Measurements from ENCODE around the gene ARHGAP42.
"Not testable (repeated sequence)": the region's sequence is repeated elsewhere in the genome, so short reads cannot be mapped to it uniquely, and the experiment has no call there.

ARHGAP42 gene

DNA sequence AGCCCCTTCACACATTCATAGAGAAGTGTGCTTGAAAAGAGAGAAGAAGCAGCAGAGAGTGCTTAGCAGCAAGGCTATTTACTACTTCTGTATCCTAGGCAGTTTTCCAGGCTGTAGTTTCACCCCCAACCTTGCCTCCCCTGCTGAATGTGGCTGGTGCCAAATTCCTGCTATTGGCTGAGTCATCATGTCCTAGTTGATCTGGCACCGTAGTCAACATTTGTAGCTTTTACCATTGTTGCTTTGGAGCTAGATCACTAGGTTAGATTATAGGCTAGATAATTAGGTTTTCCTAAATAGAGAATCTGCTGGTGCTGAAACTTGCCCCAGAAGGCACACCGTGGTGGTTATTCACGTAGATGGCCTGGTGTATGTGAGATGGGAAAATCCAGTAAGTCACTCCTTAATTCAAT lies 32.7 kb downstream of the ARHGAP42 start:
- no peak for DNase-seq (ENCODE audit: low read depth)

DNA sequence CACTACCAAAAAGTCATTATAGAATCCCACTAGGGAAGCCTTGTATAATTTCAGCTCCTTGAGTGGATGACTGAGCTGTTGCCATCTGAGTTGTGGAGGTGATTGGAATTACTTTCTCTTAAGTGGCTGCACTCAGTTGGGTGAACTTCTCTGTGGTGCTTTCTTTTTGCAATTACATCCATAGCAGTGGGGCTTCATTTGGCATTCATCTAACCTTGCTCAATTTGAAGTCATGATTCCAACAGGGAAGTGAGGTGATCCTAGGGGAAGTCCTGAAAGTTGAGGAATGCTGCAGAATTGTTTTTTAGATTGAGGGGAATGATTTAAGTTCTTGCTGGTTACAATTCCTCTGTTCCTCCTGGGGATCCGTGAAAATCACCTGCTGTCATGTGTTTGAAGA lies 39.6 kb downstream of the ARHGAP42 start:
- no peak for DNase-seq (ENCODE audit: low read depth)

DNA sequence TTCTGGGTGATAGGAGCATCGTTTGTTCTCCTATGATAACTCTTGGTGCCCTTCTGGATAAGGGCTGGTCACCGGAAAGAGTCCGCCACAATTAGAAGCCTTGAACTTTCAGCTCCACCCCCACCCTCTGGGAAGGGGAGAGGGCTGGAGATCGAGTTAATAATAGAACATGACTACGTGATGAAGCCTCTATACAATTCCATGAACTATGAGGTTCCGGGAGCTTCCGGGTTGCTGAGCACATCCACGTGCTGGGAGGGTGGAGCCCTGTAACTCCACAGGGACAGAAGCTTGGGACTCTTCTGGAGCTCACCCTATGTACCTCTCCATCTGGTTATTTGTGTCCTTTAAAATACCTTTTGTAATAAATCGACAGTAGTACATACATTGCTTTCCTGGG lies 40.3 kb downstream of the ARHGAP42 start:
- no peak for DNase-seq (ENCODE audit: low read depth)

GRCh38 chr11:100730266-100730665 lies 43.2 kb downstream of the ARHGAP42 start:
- no peak for DNase-seq (ENCODE audit: low read depth)

DNA sequence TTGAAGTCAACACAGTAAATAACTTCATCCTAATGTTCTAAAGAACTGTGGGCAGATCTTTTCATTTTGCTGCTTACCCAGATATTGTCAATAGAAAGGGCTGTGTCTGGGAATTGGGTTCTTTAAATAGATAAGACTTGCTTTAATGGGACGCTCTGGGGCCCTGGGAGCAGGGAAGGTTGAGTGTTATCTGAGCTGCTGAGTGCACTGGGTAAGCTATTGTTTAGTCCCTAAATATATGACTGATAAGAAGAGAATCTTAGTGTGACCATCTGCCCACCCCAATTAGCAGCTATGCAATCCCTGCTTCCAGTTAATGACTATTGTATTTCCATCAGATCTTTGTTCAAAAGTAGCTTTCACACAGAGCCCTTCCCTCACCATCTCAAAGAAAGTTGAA lies 44.4 kb downstream of the ARHGAP42 start:
- DNase-seq (ENCODE audit: low read depth) = no peak

DNA sequence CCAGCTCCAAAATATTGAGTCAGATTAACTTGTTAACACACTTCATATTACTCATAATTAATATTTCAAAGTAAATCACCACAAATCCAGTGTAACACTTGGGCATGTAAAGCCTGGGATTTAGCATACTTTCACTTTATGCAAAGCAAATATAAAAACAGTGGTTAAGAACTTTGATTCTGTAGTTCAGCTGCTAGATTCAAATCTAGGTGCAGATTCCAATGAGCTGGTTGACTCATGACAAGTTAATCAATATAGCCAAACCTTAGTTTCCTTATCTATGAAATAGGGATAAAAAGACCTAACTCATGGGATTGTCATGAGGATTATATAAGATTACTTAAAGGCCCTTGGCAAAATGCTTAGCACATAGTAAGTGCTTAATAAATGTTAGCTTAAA lies 45.9 kb downstream of the ARHGAP42 start:
- DNase-seq (ENCODE audit: low read depth) = no peak

- no peak for DNase-seq (ENCODE audit: low read depth)
Measured at GRCh38 chr11:100734743-100735527, 47.8 kb downstream of the ARHGAP42 start.

GRCh38 chr11:100735949-100736675 lies 49.0 kb downstream of the ARHGAP42 start:
- DNase-seq (ENCODE audit: low read depth) = no peak

GRCh38 chr11:100738701-100739270 lies 51.7 kb downstream of the ARHGAP42 start:
- no peak for DNase-seq (ENCODE audit: low read depth)

DNA sequence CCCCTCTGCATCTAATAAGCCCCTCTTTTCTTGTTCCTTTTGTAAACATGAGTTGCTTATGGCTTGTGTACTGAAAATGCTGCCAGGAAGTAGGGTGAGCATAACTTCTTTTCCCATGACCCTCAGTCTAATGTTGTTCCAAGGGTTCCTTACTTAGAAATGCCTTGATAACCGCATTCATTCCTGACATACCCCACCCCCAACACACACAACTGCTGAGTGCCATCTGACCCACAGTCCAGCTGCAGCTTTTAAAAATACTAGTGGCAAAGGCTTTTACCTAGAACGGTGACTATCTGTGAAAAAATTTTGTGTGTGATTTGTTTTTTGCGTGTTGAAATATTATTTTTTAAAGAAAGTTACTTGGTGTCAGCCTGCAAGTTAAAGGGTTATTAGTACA lies 52.6 kb downstream of the ARHGAP42 start:
- DNase-seq (ENCODE audit: low read depth) = no peak

DNA sequence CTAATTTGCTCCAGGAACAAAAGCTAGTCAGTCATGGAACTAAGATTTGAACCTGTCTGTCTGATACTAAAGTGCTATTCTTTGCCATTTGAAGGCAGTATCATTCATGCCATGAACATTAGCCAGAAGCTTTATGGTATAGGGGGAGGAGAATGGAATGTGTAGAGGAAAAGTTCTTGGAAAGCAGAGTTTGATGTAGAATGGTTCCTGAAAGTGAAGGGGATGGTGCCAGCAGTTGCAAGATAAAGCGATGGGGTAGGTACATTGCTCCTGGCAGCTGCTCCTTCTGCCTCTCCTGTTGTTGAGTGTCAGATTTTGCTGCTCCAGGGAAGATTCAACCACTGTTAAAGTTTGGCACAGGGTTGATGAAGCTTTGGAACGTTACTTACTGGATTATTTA lies 53.4 kb downstream of the ARHGAP42 start:
- DNase-seq (ENCODE audit: low read depth) = no peak

GRCh38 chr11:100741866-100742625 lies 55.0 kb downstream of the ARHGAP42 start:
- no peak for DNase-seq (ENCODE audit: low read depth)

DNA sequence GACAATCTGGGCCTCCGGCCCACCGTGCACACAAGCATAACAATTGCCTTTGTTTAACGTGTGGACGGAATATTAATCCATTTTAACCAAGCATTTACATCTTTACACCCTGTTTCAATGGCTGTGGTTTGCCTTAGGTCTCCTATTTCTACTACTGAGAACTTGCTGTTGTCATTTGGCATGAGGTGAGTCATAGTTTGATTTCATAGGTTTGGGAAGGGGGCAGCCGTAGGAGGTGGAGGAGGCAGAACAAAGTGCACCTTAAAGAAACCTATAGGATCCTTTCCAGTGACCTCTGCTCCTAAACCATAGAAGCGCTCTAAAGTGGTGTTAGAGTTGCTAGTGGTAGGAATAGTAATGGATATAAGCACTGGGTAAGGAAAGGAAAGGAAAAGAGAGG lies 59.4 kb downstream of the ARHGAP42 start:
- DNase-seq (ENCODE audit: low read depth) = no peak

GRCh38 chr11:100748153-100748552 lies 61.1 kb downstream of the ARHGAP42 start:
- DNase-seq (ENCODE audit: low read depth) = no peak

- not testable (repeated sequence) for DNase-seq (ENCODE audit: low read depth)
Measured at GRCh38 chr11:100749887-100750565, 62.9 kb downstream of the ARHGAP42 start.

DNA sequence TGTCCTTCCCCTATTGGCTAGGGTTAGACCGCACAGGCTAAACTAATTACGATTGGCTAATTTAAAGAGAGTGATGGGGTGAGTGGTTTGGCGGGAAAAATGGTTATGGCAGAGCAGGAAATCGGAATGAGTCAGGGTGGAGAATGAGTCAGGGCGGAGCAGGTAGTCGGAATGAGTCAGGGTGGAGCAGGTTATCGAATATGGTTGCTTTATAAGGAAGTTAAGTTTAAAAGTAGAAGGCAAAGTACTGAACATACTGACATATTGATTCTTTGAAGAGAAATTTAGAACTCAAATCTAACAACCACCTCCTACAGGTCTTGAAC lies 63.4 kb downstream of the ARHGAP42 start:
- DNase-seq (ENCODE audit: low read depth) = not testable (repeated sequence)

DNA sequence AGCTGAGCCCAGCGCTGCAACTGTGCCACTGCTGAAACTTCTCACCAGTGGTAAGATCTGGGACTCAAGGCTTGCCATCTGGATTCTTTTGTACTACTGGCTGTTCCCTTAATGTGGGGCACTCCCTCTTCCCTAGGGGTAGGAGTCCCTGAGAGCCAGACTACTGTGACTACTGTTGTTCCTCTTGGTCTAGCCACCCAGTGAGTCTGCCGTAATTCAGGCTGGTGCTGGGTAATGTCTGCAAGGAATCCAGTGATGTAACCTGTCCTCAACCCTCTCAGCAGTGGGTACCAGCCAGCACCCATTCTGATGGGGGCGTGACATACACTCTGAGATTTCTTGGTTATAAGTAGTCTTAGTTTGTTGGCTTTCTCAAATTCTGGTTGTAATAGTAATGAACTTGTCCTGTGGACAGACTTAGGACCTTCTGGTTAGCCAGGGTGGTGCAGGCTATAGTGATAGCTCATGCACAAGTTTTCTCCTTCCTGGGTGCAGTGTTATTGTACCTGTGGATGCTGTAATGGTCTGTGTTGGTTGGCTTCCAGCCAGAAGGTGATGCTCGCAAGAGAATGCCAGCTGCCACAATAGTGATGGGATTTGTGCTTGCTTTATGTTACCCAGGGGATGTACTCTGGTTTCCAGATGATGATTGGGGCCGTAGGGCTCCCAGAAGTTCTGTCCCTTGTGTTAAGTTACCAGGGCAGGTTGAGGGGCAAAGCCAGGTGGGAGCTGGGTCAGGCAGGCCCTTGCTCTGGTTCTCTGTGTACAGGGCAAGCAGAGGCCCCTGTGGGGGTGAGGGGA lies 65.5 kb downstream of the ARHGAP42 start:
- no peak for DNase-seq (ENCODE audit: low read depth)

DNA sequence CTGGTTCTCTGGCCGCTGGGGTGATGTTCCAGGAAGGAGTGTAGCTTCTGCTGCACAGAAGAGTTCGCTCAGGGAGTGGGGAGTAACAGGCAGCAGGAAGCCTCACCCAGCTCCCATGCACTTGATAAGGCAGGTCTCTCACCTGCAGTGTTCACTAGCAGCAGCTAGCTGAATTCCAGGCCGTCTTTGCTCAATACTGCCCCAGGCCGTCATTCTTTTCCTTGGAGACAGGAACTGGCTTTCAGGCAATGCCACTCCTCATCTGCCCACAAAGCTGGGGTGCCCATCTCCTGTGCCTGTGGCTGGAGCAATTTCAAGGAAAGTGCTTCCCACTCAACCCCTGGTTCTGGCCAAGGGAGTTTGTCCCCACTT lies 66.1 kb downstream of the ARHGAP42 start:
- DNase-seq (ENCODE audit: low read depth) = no peak

GRCh38 chr11:100753571-100753970 lies 66.5 kb downstream of the ARHGAP42 start:
- no peak for DNase-seq (ENCODE audit: low read depth)

GRCh38 chr11:100756559-100756958 lies 69.5 kb downstream of the ARHGAP42 start:
- no peak for DNase-seq (ENCODE audit: low read depth)

GRCh38 chr11:100757646-100758045 lies 70.6 kb downstream of the ARHGAP42 start:
- DNase-seq (ENCODE audit: low read depth) = no peak
